ENCODE measurements around the gene WDR17.

Gene WDR17

DNA sequence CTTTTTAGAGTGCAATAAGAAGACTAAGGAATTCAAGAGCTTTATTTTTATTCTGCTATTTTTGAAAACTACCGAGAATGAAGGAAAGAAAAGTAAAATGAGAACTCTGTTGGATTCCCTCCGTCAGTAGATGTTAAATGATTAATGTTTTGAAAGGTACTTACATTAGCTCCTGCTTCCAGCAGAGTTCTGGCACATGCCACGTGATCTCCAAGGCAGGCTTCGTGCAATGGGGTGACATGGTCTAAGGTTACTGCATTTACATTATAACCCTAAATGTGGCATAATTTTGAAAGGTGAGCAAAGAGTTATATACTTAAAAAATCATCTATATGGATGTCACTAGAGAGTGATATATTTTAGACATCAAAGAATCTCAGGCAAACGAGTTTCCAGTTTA is 156.5 kb downstream of the WDR17 start:
- H3K27me3 Mint-ChIP-seq: no peaks in the 10 kb centered on the region
- H3K9me3 Mint-ChIP-seq: no peaks in the 10 kb centered on the region
- ATAC-seq (ENCODE audit: low read depth) (no peak), DNase-seq (ENCODE audit: low spot score in 2 of 2) (no peak)
- no peaks in the 10 kb centered on the region for H3K36me3 Mint-ChIP-seq
- H3K4me3 Mint-ChIP-seq: no peak overlapping the region
- no peaks in the 10 kb centered on the region for H3K4me1 Mint-ChIP-seq
- H3K27ac Mint-ChIP-seq: no peak overlapping the region

DNA sequence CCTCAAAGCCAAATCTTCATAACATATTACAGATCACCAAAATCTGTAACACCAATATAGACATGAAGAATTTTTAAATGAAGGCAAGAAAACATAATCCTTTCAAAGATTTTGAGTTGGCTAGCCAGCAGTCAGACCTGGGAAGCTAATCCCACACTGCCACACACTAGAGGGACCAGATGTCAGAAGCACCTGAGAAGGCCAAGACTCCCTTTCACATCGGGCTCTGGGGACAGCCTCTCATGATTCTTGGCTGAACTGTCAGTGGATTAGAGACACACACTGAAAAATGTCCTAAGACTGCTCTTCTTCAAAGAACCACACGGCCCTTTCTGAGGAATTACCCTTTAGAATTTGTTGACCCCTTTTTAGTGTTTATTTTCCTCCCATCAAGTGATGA is 157.9 kb downstream of the WDR17 start:
- Mint-ChIP-seq H3K27ac (no peak overlapping the region), H3K27me3 (no peaks in the 10 kb centered on the region), H3K36me3 (no peaks in the 10 kb centered on the region), H3K9me3 (no peaks in the 10 kb centered on the region), H3K4me3 (no peak overlapping the region), H3K4me1 (no peaks in the 10 kb centered on the region)
- ATAC-seq (ENCODE audit: low read depth) (no peak), DNase-seq (ENCODE audit: low spot score in 2 of 2) (no peak)

DNA sequence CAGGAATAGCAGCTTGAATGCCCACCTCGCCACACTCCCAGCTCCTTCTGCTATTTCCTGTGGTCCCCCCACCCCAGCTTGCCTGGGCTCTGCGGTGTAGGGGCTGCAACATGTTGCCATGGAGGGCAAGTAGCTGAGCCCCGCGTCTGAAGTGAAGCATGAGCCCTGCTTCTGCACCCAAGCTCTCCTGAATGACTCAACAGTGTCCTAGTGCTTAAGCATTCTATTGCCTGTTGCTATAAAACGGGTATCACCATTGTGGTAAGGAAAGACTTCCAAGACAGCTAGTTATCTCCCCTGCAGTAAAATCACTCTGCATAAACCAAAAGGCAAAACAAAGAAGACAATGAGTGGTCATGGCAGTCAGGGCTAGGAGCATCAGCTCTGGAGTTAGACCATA is 161.1 kb downstream of the WDR17 start:
- no peak overlapping the region for H3K27ac Mint-ChIP-seq
- DNase-seq (ENCODE audit: low spot score in 2 of 2) (no peak), ATAC-seq (ENCODE audit: low read depth) (no peak)
- H3K4me3 Mint-ChIP-seq: no peak overlapping the region
- H3K36me3 Mint-ChIP-seq: no peaks in the 10 kb centered on the region
- H3K9me3 Mint-ChIP-seq: no peaks in the 10 kb centered on the region
- H3K27me3 Mint-ChIP-seq: peaks cover 2% of the 10 kb centered on the region
- H3K4me1 Mint-ChIP-seq: no peaks in the 10 kb centered on the region

DNA sequence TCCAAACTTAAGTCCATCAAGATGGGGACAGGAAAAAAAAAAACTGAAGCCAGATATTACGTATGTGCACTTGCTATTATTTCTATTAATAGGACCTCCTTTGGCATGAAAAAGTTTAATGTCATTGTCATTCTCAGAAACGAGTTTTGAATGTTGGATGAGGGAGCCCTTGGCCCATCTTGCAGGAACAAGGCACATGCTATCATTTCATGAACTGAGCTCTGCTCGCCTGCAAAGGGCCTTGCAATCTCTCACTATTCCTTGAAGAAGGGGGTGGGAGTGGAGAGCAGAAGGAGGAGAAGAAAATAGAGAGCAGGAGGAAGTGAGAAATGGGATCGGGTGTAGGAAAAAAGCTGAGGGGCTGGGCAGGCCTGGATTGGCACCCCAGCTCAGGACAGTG is 164.0 kb downstream of the WDR17 start:
- ATAC-seq (ENCODE audit: low read depth) (no peak), DNase-seq (ENCODE audit: low spot score in 2 of 2) (no peak)
- Mint-ChIP-seq H3K4me1 (no peaks in the 10 kb centered on the region), H3K27me3 (peaks cover 2% of the 10 kb centered on the region), H3K9me3 (no peaks in the 10 kb centered on the region), H3K4me3 (no peak overlapping the region), H3K36me3 (no peaks in the 10 kb centered on the region), H3K27ac (no peak overlapping the region)

All from memory B cell (primary cell).